ENCODE measurements around the gene CFAP69. TPM values are rescaled to one million over a fixed set of nuclear protein-coding genes. Genes with fewer than 3 reads are reported as not detected.
"Not testable (repeated sequence)": the region's sequence is repeated elsewhere in the genome, so short reads cannot be mapped to it uniquely, and the experiment has no call there.

CFAP69 gene
- polyA plus RNA-seq, 4 donors = 13.5 to 19.4 (median 15.6) TPM

DNA sequence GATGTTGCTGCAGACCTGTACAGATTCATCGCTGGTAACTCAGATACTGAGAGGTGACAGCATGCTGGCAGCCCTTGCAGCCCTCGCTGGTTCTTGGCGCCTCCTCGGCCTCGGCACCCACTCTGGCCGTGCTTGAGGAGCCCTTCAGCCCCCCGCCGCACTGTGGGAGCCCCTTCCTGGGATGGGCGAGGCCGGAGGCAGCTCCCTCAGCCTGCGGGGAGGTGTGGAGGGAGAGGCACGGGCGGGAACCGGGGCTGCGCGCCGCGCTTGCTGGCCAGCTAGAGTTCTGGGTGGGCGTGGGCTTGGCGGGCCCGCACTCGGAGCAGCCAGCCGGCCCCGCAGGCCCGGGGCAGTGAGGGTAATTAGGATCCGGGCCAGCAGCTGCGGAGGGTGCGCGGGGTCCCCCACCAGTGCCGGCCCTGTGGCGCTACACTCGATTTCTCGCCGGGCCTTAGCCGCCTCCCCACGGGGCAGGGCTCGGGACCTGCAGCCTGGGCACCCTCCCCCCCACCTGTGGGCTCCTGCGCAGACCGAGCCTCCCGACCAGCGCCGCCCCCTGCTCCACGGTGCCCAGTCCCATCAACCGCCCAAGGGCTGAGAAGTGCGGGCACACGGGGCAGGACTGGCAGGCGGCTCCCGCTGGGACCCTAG is 89.3 kb downstream of the CFAP69 start:
- DNase-seq (ENCODE audit: low read depth in 4 of 4, low spot score in 3 of 4) = no peak

DNA sequence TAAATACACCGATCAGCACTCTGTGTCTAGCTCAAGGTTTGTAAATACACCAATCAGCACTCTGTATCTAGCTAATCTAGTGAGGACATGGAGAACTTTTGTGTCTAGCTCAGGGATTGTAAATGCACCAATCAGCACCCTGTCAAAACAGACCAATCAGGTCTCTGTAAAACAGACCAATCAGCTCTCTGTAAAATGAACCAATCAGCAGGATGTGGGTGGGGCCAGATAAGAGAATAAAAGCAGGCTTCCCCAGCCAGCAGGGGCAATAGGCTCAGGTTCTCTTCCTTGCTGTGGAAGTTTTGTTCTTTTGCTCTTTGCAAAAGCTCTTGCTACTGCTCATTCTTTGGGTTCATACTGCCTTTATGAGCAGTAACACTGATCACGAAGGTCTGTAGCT is 90.0 kb downstream of the CFAP69 start:
- DNase-seq (ENCODE audit: low read depth in 4 of 4, low spot score in 3 of 4) = not testable (repeated sequence)

DNA sequence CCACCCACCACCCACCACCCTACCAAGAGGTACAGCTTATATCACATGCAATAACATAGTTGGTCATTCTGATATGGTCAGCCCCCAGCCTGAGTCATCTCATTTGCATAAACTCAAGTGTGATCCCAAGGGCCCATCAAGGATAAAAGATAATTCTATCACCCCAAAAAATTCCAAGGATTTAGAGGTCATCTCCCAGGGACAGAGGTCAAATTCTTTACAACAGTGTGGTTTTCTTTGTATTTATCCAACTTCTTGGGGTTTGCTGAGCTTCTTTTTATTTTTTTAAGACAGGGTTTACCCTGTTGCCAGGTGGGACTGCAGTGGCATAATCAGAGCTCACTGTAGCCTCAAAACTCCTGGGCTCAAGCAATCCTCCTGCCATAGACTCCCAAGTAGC is 92.1 kb downstream of the CFAP69 start:
- no peak for DNase-seq (ENCODE audit: low read depth in 4 of 4, low spot score in 3 of 4)

- DNase-seq (ENCODE audit: low read depth in 4 of 4, low spot score in 3 of 4) = no peak
These were observed 100.0 kb downstream of the CFAP69 start for GRCh38 chr7:90345016-90345415.

- peak in 3 of 4 donors; percentile 22 to 45 (median 43) for DNase-seq (ENCODE audit: low read depth in 4 of 4, low spot score in 3 of 4)
These were observed 100.8 kb downstream of the CFAP69 start for GRCh38 chr7:90345595-90346335.

DNA sequence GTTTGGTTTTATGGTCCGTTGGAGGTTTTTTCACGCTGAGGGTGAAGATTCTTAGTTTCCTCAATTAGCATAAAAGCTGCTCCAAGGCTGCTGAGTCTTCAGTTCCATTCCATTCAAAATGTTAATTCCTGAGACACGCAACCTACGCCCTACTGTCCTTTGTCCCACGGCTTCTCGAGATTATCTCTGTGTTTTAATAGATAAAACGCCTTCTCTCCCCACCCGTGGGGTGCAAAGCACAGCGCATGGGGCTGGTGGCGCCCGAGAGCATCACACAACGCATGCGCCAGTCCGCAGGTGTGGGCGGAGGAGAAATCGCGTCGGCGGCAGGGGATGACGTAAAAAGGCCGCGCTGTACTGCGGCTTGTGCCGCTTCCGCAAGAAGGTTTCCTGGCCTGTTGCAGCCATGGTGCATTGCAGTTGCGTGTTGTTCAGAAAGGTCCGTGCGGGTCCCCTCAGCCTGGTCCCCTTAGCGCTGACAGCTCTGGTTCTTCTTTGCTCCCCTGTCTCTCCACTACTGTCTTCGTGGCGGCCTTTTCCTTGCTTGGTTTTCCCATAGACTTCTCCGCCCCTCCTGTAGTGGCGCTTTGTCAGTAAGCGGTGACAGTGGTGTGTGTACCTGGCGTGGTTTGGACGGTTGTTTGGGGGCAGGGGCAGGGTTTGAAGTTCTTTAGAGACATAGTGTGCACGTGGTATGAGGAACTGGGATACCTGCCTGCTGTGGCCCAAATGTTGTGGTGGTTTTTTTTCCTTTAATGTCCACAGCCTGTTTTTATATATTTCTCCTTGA is 101.6 kb downstream of the CFAP69 start, which contains the start of gene GTPBP10:
Gene GTPBP10 (plus strand): TSS at position 381 of the 790 bp plus-strand sequence. CDS start 26 bp downstream, at position 407.
- peak; percentile 90 to 94 (median 90) for DNase-seq (ENCODE audit: low read depth in 4 of 4, low spot score in 3 of 4)

- DNase-seq (ENCODE audit: low read depth in 4 of 4, low spot score in 3 of 4) = no peak
These were observed 102.8 kb downstream of the CFAP69 start for GRCh38 chr7:90347759-90348158.

DNA sequence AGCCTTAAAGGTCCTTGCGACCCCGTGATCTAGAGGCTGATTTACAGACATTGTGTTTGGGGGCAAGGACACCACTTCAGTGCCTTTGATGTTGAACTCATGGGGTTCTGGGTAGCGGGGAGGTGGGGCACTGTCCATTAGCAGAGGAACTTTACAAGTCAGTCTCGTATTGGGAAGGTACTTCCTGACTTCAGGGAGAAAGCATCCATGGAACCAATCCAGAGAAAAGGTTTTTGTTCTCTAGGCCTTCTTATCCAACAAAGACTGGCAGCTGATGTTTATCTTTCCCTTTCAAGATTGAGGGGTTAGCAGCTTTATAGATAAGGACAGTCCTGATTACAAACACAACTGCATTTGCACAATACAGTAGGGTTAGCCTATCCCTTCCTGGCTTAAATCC is 104.3 kb downstream of the CFAP69 start:
- no peak for DNase-seq (ENCODE audit: low read depth in 4 of 4, low spot score in 3 of 4)

DNA sequence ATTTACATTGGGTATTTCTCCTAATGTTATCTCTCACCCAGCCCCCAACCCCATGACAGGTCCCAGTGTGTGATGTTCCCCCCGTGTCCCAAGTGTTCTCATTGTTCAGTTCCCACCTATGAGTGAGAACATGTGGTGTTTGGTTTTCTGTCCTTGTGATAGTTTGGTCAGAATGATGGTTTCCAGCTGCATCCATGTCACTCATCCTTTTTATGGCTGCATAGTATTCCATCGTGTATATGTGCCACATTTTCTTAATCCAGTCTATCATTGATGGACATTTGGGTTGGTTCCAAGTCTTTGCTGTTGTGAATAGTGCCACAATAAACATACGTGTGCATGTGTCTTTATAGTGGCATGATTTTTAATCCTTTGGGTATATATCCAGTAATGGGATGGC is 105.1 kb downstream of the CFAP69 start:
- not testable (repeated sequence) for DNase-seq (ENCODE audit: low read depth in 4 of 4, low spot score in 3 of 4)

DNA sequence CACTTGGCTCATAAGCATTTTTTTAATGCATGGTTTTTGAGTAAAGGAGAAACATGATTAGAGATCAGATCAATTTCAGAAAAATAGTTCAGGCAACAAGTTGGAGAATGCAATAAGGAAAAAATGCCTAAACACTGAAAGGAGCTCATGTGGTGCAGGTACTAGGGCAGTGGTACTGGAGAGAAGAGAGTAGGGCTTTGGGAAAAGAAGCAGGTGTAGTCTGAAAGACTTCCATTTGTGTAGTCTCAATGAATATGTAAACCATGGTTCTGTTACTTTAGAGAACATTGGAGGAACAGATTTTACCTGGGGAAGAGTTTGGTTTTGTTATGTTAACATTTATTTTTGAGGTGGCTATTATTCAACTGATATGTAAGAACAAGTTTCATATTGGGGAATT is 107.0 kb downstream of the CFAP69 start:
- DNase-seq (ENCODE audit: low read depth in 4 of 4, low spot score in 3 of 4) = no peak

Other genes starting within 250 kb of the CFAP69 start
- gene STEAP1, start 90.7 kb upstream of the CFAP69 start, polyA plus RNA-seq (ENCODE audit: insufficient read length in 4 of 4) = 10 to 100 TPM; 11.0 to 13.6 (median 11.2) TPM
- 10 to 100 TPM; 11.3 to 17.6 (median 12.0) TPM for gene STEAP2, start 33.4 kb upstream of the CFAP69 start, polyA plus RNA-seq (ENCODE audit: insufficient read length in 4 of 4)
- gene FAM237B, start 76.1 kb downstream of the CFAP69 start, polyA plus RNA-seq (ENCODE audit: insufficient read length in 4 of 4) = under 1 TPM; 0.30 to 0.90 (median 0.35) TPM
- gene GTPBP10, start 101.5 kb downstream of the CFAP69 start, polyA plus RNA-seq (ENCODE audit: insufficient read length in 4 of 4) = 10 to 100 TPM; 24.3 to 32.1 (median 29.5) TPM
- 10 to 100 TPM; 43.4 to 54.2 (median 52.2) TPM for gene CLDN12, start 158.3 kb downstream of the CFAP69 start, polyA plus RNA-seq (ENCODE audit: insufficient read length in 4 of 4)
- not detected for gene PTTG1IP2, start 224.5 kb downstream of the CFAP69 start, polyA plus RNA-seq (ENCODE audit: insufficient read length in 4 of 4)